Pancreas (tissue), 10 donors: ENCODE data around the gene ATP9A. TPM values are rescaled to one million over a fixed set of nuclear protein-coding genes. Genes with fewer than 3 reads are reported as not detected.

Source experiments
- ATAC-seq, 4 donors: fragments of 200-7000 bp; cut with Tn5 transposase; one replicate each; pipeline versions ENCODE4 v1.8.0 to v1.9.1; 2020; ENCODE audit warnings: mild to moderate bottlenecking in 4 of 4, moderate library complexity in 4 of 4
- DNase-seq, 6 donors: peaks; one replicate each; pipeline ENCODE4 v3.0.0-alpha.2; 2020
- FAIRE-seq: peaks from 2 replicates; lab custom pipeline; 2012; peaks lifted over from hg19 to GRCh38; lab: Jason Lieb, UNC
- H3K27ac ChIP-seq, 4 donors: fragments of 200-600 bp; sonication (generic); 1 replicate in 3 of 4; 2 replicates in 1 of 4; pipeline versions ENCODE4 v1.5.0 to v1.8.0; 2020
- H3K27me3 ChIP-seq, 4 donors: fragments of 200-600 bp; one replicate each; pipeline ENCODE4 v1.8.0; 2021
- H3K36me3 ChIP-seq, 3 donors: fragments of 200-600 bp; sonication (generic) in 1 of 3; one replicate each; pipeline versions ENCODE4 v1.5.0 to v1.8.0; 2020 to 2021
- H3K4me1 ChIP-seq, 3 donors: fragments of 200-600 bp; one replicate each; pipeline ENCODE4 v1.8.0; 2021
- H3K4me3 ChIP-seq, 4 donors: fragments of 200-600 bp; sonication (generic) in 2 of 4; one replicate each; pipeline versions ENCODE4 v1.5.0 to v1.8.0; 2020 to 2021
- H3K9me3 ChIP-seq, 4 donors: fragments of 200-600 bp; one replicate each; pipeline ENCODE4 v1.8.0; 2021
- CTCF ChIP-seq, 4 donors: fragments of 200-600 bp; sonication (generic) in 3 of 4; IDR thresholded peaks; one replicate each; pipeline versions ENCODE4 v1.5.0 to v1.8.0; 2021; ENCODE audit warnings: antibody characterized with exemption in 4 of 4
- whole genome bisulfite sequencing, 2 donors: extraction: QIAGEN DNeasy Blood & Tissue Kit; methylation state at CpG; one replicate each; pipeline ENCODE4 v1.1.7; 2013; 5-methylcytosine and 5-hydroxymethylcytosine counted together
- intact Hi-C, 3 donors: fragments of 100-400 bp; cut with DNase I; formaldehyde crosslinking; loops; one replicate each; pipeline versions ENCODE4 v1.11.1 to v1.14.2; 2022
- polyA plus RNA-seq, 2 donors: library from polyadenylated mRNA; stranded (reverse); fragments of 200-250 nt; gene quantifications; one replicate each; pipeline ENCODE4 v1.2.3, GENCODE V29; 2013
- total RNA-seq, 6 donors: library from RNA; stranded (reverse); fragmentation: NEBNext Ultra II Directional in 4 of 6; extraction: Animal tissue kit (Norgen Biotek cat#: 25700) in 4 of 6; gene quantifications; one replicate each; pipeline versions ENCODE4 v1.2.1 to v1.2.4, GENCODE V29; 2021 to 2023
- donor health status: healthy with polysubstance abuse.
- donor health status: DM: no; HTN: no; CAD: no; lungs with moderate emphysema.
- donor health status: DM: no; HTN: no; CAD: no.
- donor health status: control.
- donor health status: control.
- donor health status: Bipolar disorder and iron deficiency.
- donor health status: DM: yes; HTN: yes; CAD: no.
- donor health status: DM: no; HTN: no; CAD: no.
- donor health status: DM: no; HTN: no; CAD: no.
- donor health status: DM: yes; HTN: yes; CAD: no.

ATP9A gene
- total and polyA plus RNA-seq, 8 donors, result 5.8 to 41.0 (median 20.0) TPM

- H3K27ac ChIP-seq, result no peak overlapping the region
- H3K27me3 ChIP-seq, result no peaks in the 10 kb centered on the region
- no peak for DNase-seq
- H3K4me1 ChIP-seq, result no peaks in the 10 kb centered on the region
- H3K36me3 ChIP-seq, result no peaks in the 10 kb centered on the region
- FAIRE-seq, result no peak
- ATAC-seq, result no peak
- 94 to 95% methylated on average over 4 of the region's 4 CpGs for WGBS, 2 donors
- H3K4me3 ChIP-seq, result no peak overlapping the region
- no peak for TF ChIP-seq CTCF (IDR thresholded peaks at IDR 0.05)
- intact Hi-C loops, result no loop called here
- H3K9me3 ChIP-seq, result no peaks in the 10 kb centered on the region
Measured at GRCh38 chr20:51587145-51587544, 181.0 kb downstream of the ATP9A start.

GRCh38 chr20:51586005-51586440 lies 182.2 kb downstream of the ATP9A start:
- ATAC-seq (no peak), FAIRE-seq (no peak), DNase-seq (no peak)
- TF ChIP-seq CTCF (IDR thresholded peaks at IDR 0.05), result no peak
- Histone ChIP-seq H3K27me3 (no peaks in the 10 kb centered on the region), H3K4me1 (no peaks in the 10 kb centered on the region), H3K4me3 (no peak overlapping the region), H3K9me3 (no peaks in the 10 kb centered on the region), H3K27ac (no peak overlapping the region), H3K36me3 (no peaks in the 10 kb centered on the region)
- 72 to 87% methylated on average over 4 of the region's 4 CpGs for WGBS, 2 donors
- intact Hi-C loops, result no loop called here

GRCh38 chr20:51585148-51585547 lies 183.0 kb downstream of the ATP9A start:
- no peak for TF ChIP-seq CTCF (IDR thresholded peaks at IDR 0.05)
- 87 to 88% methylated on average over 4 of the region's 4 CpGs for WGBS, 2 donors
- Histone ChIP-seq H3K27me3 (no peaks in the 10 kb centered on the region), H3K36me3 (no peaks in the 10 kb centered on the region), H3K27ac (no peak overlapping the region), H3K4me3 (no peak overlapping the region), H3K9me3 (no peaks in the 10 kb centered on the region), H3K4me1 (no peaks in the 10 kb centered on the region)
- no peak for FAIRE-seq
- no peak for DNase-seq
- no peak for ATAC-seq
- intact Hi-C loops, result no loop called here

GRCh38 chr20:51584737-51585136 lies 183.5 kb downstream of the ATP9A start:
- Histone ChIP-seq H3K27me3 (no peaks in the 10 kb centered on the region), H3K27ac (no peak overlapping the region), H3K9me3 (no peaks in the 10 kb centered on the region), H3K4me3 (no peak overlapping the region), H3K4me1 (no peaks in the 10 kb centered on the region), H3K36me3 (no peaks in the 10 kb centered on the region)
- 87 to 92% methylated on average over 4 of the region's 4 CpGs for WGBS, 2 donors
- no peak for ATAC-seq
- no peak for FAIRE-seq
- intact Hi-C loops, result no loop called here
- TF ChIP-seq CTCF (IDR thresholded peaks at IDR 0.05), result no peak
- DNase-seq, result no peak

- ATAC-seq (no peak), DNase-seq (no peak), FAIRE-seq (no peak)
- no peak overlapping the region for H3K27ac ChIP-seq
- intact Hi-C loops, result no loop called here
- no peaks in the 10 kb centered on the region for H3K4me1 ChIP-seq
- H3K27me3 ChIP-seq, result no peaks in the 10 kb centered on the region
- TF ChIP-seq CTCF (IDR thresholded peaks at IDR 0.05), result no peak
- no peaks in the 10 kb centered on the region for H3K9me3 ChIP-seq
- no peak overlapping the region for H3K4me3 ChIP-seq
- WGBS, 2 donors, result 81 to 84% methylated on average over 8 of the region's 8 CpGs
- no peaks in the 10 kb centered on the region for H3K36me3 ChIP-seq
Measured at GRCh38 chr20:51584116-51584515, 184.1 kb downstream of the ATP9A start.
